Measurements from ENCODE around the gene KATNB1. TPM values are rescaled to one million over a fixed set of nuclear protein-coding genes. Genes with fewer than 3 reads are reported as not detected.
"Not testable (repeated sequence)": the region's sequence is repeated elsewhere in the genome, so short reads cannot be mapped to it uniquely, and the experiment has no call there.

Gene KATNB1
- total RNA-seq, 1 experiment from 2014 or later, result 60.4 TPM

DNA sequence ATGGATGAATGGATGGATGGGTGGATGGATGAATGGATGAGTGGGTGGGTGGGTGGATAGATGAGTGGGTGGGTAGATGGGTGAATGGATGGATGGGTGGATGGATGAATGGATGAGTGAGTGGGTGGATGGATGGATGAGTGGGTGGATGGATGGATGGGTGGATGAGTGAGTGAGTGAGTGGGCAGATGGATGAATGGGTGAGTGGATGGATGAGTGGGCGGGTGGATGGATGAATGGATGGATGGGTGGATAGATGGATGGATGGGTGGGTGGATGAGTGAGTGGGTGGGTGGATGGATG is 6.4 kb upstream of the KATNB1 start:
- TF ChIP-seq NR1H2 (CRISPR knock-in tag; IDR thresholded peaks at IDR 0.05), result no peak
- TF ChIP-seq ZBTB21 (CRISPR knock-in tag; IDR thresholded peaks at IDR 0.05; ENCODE audit: borderline replicate concordance), result no peak
- no peak for TF ChIP-seq PRRX2 (CRISPR knock-in tag; IDR thresholded peaks at IDR 0.05)
- TF ChIP-seq CREB1 (CRISPR knock-in tag; IDR thresholded peaks at IDR 0.05), result no peak
- TF ChIP-seq, protein P1, sequence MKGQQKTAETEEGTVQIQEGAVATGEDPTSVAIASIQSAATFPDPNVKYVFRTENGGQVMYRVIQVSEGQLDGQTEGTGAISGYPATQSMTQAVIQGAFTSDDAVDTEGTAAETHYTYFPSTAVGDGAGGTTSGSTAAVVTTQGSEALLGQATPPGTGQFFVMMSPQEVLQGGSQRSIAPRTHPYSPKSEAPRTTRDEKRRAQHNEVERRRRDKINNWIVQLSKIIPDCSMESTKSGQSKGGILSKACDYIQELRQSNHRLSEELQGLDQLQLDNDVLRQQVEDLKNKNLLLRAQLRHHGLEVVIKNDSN (CRISPR knock-in tag; IDR thresholded peaks at IDR 0.05), result no peak
- ATAC-seq (no peak), DNase-seq (ENCODE audit: low spot score) (no peak)
- Mint-ChIP-seq H3K4me1 (peaks cover 5% of the 10 kb centered on the region), H3K9me3 (no peaks in the 10 kb centered on the region; the same call in 1 of the 2 replicates), H3K27ac (no peak overlapping the region), H3K27me3 (ENCODE audit: low read depth) (peaks cover 3% of the 10 kb centered on the region; the same call in 1 of the 2 replicates), H3K36me3 (no peaks in the 10 kb centered on the region), H3K4me3 (no peak overlapping the region)
- ChIA-PET CTCF (no interaction called here), POLR2A (no interaction called here)

DNA sequence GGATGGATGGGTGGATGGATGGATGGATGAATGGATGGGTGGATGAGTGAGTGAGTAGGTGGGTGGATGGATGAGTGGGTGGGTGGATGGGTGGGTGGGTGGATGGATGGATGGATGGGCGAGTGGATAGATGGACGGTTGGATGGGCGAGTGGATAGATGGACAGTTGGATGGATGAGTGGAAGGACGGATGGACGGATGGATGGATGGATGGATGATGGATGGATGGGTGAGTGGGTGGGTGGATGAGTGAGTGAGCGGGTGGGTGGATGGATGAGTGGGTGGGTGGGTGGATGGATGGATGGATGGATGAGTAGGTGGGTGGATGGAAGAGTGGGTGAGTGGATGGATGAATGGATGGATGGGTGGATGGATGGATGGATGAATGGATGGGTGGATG is 5.7 kb upstream of the KATNB1 start:
- ATAC-seq; H3K4me1 Mint-ChIP-seq; H3K4me3 Mint-ChIP-seq; POLR2A ChIA-PET; H3K9me3 Mint-ChIP-seq; H3K27ac Mint-ChIP-seq; CTCF ChIA-PET; DNase-seq (ENCODE audit: low spot score); H3K36me3 Mint-ChIP-seq; H3K27me3 Mint-ChIP-seq (ENCODE audit: low read depth): not testable (repeated sequence)

DNA sequence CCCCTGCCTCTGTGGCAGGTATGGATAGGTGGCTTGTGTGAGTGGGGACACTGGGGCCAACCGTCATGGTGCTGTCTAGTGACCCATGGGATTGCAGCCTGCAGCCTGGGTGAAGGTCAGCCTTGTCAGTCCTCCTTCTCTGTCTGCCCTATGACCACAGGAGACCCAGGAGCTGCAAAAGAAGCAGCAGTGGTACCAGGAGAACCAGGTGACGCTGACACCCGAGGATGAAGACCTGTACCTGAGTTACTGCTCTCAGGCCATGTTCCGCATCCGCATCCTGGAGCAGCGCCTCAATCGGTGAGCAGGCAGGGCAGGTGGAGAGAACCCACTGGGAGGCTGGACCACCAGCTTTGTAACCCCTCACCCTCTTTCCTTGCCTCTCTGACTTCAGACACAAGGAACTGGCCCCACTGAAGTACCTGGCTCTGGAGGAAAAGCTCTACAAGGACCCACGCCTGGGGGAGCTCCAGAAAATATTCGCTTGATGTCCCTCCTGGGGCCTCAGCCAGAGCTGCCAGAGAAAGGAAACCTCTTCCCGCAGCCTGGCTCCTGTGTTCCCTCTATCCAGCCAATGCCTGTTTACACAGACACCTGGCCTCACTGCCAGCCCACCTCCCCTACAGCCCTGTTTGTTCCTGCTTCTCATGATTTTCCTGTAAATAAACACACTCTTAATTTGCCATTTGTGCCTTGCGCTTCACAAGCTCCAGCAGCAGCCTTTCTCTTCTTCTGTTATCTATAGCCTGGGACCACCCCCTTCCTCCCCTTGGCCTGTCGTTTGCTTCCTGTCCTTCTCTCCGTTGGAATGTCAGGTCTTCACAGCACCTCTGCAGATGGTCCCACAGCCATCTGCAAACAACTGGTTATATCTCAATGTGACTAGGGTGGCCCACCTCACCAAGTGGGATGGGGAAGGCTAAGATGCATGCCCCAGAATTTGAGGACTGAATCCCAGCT is 4.5 kb upstream of the KATNB1 start:
- ChIA-PET CTCF (interaction anchor here (0.8 to 1.2 kb wide), 2 partner anchors 11 to 64 kb away, joined by 3 read pairs; no protein-coding TSS in a partner anchor), POLR2A (no interaction called here)
- no peaks in the 10 kb centered on the region for H3K36me3 Mint-ChIP-seq
- DNase-seq (ENCODE audit: low spot score), result no peak
- H3K4me3 Mint-ChIP-seq, result no peak overlapping the region
- no peak overlapping the region for H3K27ac Mint-ChIP-seq
- H3K27me3 Mint-ChIP-seq (ENCODE audit: low read depth), result peaks cover 3% of the 10 kb centered on the region; the same call in 1 of the 2 replicates
- TF ChIP-seq NR1H2 (CRISPR knock-in tag; IDR thresholded peaks at IDR 0.05) (no peak), ZSCAN18 (CRISPR knock-in tag; IDR thresholded peaks at IDR 0.05) (no peak), HMGA2 (CRISPR knock-in tag; IDR thresholded peaks at IDR 0.05) (no peak), ZNF121 (CRISPR knock-in tag; IDR thresholded peaks at IDR 0.05) (no peak), CREM (CRISPR knock-in tag; IDR thresholded peaks at IDR 0.05) (no peak), FOXJ3 (CRISPR knock-in tag; IDR thresholded peaks at IDR 0.05; ENCODE audit: borderline replicate concordance) (no peak), MYBL2 (CRISPR knock-in tag; IDR thresholded peaks at IDR 0.05) (no peak)
- H3K4me1 Mint-ChIP-seq, result peaks cover 6% of the 10 kb centered on the region
- ATAC-seq, result no peak
- no peaks in the 10 kb centered on the region; the same call in 1 of the 2 replicates for H3K9me3 Mint-ChIP-seq

DNA sequence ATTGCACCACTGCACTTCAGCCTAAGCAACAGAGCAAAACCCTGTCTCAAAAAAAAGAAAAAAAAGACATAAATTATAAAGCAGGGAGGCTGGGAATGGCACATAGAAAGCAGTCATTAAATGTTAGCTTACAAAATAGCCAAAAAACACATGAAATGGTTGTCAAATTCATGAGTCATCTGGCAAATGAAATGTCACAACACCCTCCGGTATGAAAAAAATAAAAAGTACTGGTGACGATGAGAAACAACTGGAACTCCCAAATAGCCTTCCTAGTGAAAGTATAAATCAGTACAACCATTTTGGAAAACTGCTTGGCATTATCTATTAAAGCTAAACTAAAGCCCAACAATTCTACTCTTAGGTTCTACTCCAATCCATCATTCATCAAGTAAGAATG is 3.5 kb upstream of the KATNB1 start:
- Mint-ChIP-seq H3K4me3 (no peak overlapping the region), H3K27me3 (ENCODE audit: low read depth) (peaks cover 3% of the 10 kb centered on the region; the same call in 1 of the 2 replicates), H3K4me1 (peaks cover 15% of the 10 kb centered on the region), H3K27ac (no peak overlapping the region; the same call in 1 of the 2 replicates), H3K36me3 (no peaks in the 10 kb centered on the region), H3K9me3 (no peaks in the 10 kb centered on the region; the same call in 1 of the 2 replicates)
- ChIA-PET CTCF (interaction anchor here (0.8 kb wide), 1 partner anchor 63 kb away, joined by 3 read pairs; no protein-coding TSS in a partner anchor), POLR2A (no interaction called here)
- DNase-seq (ENCODE audit: low spot score), result no peak
- ATAC-seq, result no peak
- TF ChIP-seq E2F1 (CRISPR knock-in tag; IDR thresholded peaks at IDR 0.05), result no peak
- TF ChIP-seq, protein P2, sequence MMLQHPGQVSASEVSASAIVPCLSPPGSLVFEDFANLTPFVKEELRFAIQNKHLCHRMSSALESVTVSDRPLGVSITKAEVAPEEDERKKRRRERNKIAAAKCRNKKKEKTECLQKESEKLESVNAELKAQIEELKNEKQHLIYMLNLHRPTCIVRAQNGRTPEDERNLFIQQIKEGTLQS (CRISPR knock-in tag; conservative IDR thresholded peaks at IDR 0.05), result no peak
- TF ChIP-seq, protein P3, sequence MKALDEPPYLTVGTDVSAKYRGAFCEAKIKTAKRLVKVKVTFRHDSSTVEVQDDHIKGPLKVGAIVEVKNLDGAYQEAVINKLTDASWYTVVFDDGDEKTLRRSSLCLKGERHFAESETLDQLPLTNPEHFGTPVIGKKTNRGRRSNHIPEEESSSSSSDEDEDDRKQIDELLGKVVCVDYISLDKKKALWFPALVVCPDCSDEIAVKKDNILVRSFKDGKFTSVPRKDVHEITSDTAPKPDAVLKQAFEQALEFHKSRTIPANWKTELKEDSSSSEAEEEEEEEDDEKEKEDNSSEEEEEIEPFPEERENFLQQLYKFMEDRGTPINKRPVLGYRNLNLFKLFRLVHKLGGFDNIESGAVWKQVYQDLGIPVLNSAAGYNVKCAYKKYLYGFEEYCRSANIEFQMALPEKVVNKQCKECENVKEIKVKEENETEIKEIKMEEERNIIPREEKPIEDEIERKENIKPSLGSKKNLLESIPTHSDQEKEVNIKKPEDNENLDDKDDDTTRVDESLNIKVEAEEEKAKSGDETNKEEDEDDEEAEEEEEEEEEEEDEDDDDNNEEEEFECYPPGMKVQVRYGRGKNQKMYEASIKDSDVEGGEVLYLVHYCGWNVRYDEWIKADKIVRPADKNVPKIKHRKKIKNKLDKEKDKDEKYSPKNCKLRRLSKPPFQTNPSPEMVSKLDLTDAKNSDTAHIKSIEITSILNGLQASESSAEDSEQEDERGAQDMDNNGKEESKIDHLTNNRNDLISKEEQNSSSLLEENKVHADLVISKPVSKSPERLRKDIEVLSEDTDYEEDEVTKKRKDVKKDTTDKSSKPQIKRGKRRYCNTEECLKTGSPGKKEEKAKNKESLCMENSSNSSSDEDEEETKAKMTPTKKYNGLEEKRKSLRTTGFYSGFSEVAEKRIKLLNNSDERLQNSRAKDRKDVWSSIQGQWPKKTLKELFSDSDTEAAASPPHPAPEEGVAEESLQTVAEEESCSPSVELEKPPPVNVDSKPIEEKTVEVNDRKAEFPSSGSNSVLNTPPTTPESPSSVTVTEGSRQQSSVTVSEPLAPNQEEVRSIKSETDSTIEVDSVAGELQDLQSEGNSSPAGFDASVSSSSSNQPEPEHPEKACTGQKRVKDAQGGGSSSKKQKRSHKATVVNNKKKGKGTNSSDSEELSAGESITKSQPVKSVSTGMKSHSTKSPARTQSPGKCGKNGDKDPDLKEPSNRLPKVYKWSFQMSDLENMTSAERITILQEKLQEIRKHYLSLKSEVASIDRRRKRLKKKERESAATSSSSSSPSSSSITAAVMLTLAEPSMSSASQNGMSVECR (CRISPR knock-in tag; IDR thresholded peaks at IDR 0.05; ENCODE audit: borderline replicate concordance), result no peak
- no peak for TF ChIP-seq SP1 (CRISPR knock-in tag; conservative IDR thresholded peaks at IDR 0.05)
- no peak for TF ChIP-seq CREM (CRISPR knock-in tag; IDR thresholded peaks at IDR 0.05)
- no peak for TF ChIP-seq OVOL2 (CRISPR knock-in tag; IDR thresholded peaks at IDR 0.05; ENCODE audit: borderline replicate concordance)
- TF ChIP-seq, protein P1 (CRISPR knock-in tag; IDR thresholded peaks at IDR 0.05), result no peak
- no peak for TF ChIP-seq RORB (CRISPR knock-in tag; IDR thresholded peaks at IDR 0.05)
- no peak for TF ChIP-seq ZNF232 (CRISPR knock-in tag; IDR thresholded peaks at IDR 0.05)
